CD8-positive, alpha-beta memory T cell (primary cell): Measurements from ENCODE around the gene FDPS. TPM values are rescaled to one million over a fixed set of nuclear protein-coding genes. Genes with fewer than 3 reads are reported as not detected.
A peak's percentile ranks its signal among the peaks of the same experiment; 100 is the strongest.

Source experiments
- CTCF ChIA-PET: fragments of 350-600 bp; sonication (Branson Sonifier 250); formaldehyde crosslinking; loops from one replicate; lab custom pipeline; 2021; ENCODE audit warnings: antibody characterized with exemption; lab: Charles Lee
- POLR2A ChIA-PET: fragments of 350-600 bp; sonication (Branson Sonifier 250); formaldehyde crosslinking; loops from one replicate; lab custom pipeline; 2021; ENCODE audit warnings: antibody characterized with exemption; lab: Charles Lee
- DNase-seq, 5 donors: peaks; one replicate each; pipeline versions ENCODE4 v3.0.0 to v3.0.0-alpha.2; 2020 to 2022; ENCODE audit warnings: mixed read lengths in 1 of 5
- H3K27ac ChIP-seq: one replicate; pipeline ENCODE4 v1.7.0; 2013; ENCODE audit warnings: low read depth, mild to moderate bottlenecking, low read length, moderate library complexity
- H3K27me3 ChIP-seq: 2 replicates; pipeline ENCODE4 v1.7.0; 2013; ENCODE audit warnings: low read length, mild to moderate bottlenecking; ENCODE audit not compliant: insufficient read depth, poor library complexity, severe bottlenecking
- H3K36me3 ChIP-seq: 2 replicates; pipeline ENCODE4 v1.7.0; 2013; ENCODE audit warnings: mild to moderate bottlenecking, low read length, moderate library complexity; ENCODE audit not compliant: insufficient read depth
- H3K4me1 ChIP-seq: 2 replicates; pipeline ENCODE4 v1.7.0; 2013; ENCODE audit warnings: mild to moderate bottlenecking, low read length, moderate library complexity; ENCODE audit not compliant: insufficient read depth
- H3K4me3 ChIP-seq: 2 replicates; pipeline ENCODE4 v1.7.0; 2013; ENCODE audit warnings: mild to moderate bottlenecking, low read length
- H3K9me3 ChIP-seq: 2 replicates; pipeline ENCODE4 v1.7.0; 2013; ENCODE audit warnings: mild to moderate bottlenecking, low read length
- H3K27ac Mint-ChIP-seq, 8 donors: one replicate each; pipeline ENCODE4 v1.8.0; 2020 to 2021; ENCODE audit warnings: mixed read lengths in 8 of 8, mild to moderate bottlenecking in 6 of 8, inconsistent platforms in 3 of 8, moderate library complexity in 3 of 8
- H3K27me3 Mint-ChIP-seq, 2 donors: one replicate each; pipeline ENCODE4 v1.8.0; 2020 to 2021; ENCODE audit warnings: mixed read lengths in 2 of 2, mild to moderate bottlenecking in 1 of 2, moderate library complexity in 1 of 2
- H3K36me3 Mint-ChIP-seq, 3 donors: one replicate each; pipeline ENCODE4 v1.8.0; 2020 to 2021; ENCODE audit warnings: mixed read lengths in 3 of 3, inconsistent platforms in 1 of 3, mild to moderate bottlenecking in 1 of 3
- H3K4me1 Mint-ChIP-seq, 3 donors: one replicate each; pipeline ENCODE4 v1.8.0; 2020 to 2021; ENCODE audit warnings: mixed read lengths in 3 of 3, inconsistent platforms in 1 of 3, mild to moderate bottlenecking in 1 of 3
- H3K4me3 Mint-ChIP-seq, 7 donors: one replicate each; pipeline ENCODE4 v1.8.0; 2020 to 2021; ENCODE audit warnings: mixed read lengths in 7 of 7, mild to moderate bottlenecking in 6 of 7, moderate library complexity in 4 of 7, inconsistent platforms in 2 of 7
- H3K9me3 Mint-ChIP-seq, 5 donors: one replicate each; pipeline ENCODE4 v1.8.0; 2020 to 2022; ENCODE audit warnings: mixed read lengths in 5 of 5, mild to moderate bottlenecking in 3 of 5, moderate library complexity in 2 of 5, inconsistent platforms in 1 of 5
- polyA plus RNA-seq: library from polyadenylated mRNA; unstranded; fragments of 300-500 nt; fragmentation: Illumina TruSeq; gene quantifications from one replicate; pipeline ENCODE4 v1.2.3, GENCODE V29; 2021
- total RNA-seq, 2 experiments: library from RNA; stranded (reverse); gene quantifications; one replicate each; pipeline ENCODE4 v1.2.3, GENCODE V29; 2021

Gene FDPS
- total and polyA plus RNA-seq, 3 experiments from 2014 or later: 126 to 199 (median 194) TPM

GRCh38 chr1:155267373-155267772 is 41.3 kb upstream of the FDPS start:
- ChIA-PET CTCF (interaction anchor here (1.2 to 5.4 kb wide), 2 partner anchors 16 to 56 kb away, joined by 3 to 38 read pairs; no protein-coding TSS in a partner anchor), POLR2A (interaction anchor here (0.5 to 0.6 kb wide), 3 partner anchors 153 to 292 kb away, joined by 3 to 7 read pairs (median 6); no protein-coding TSS in a partner anchor)
- no peaks in the 10 kb centered on the region for H3K9me3 Mint-ChIP-seq
- no peak overlapping the region for H3K4me3 Mint-ChIP-seq
- Histone ChIP-seq H3K27me3 (no peaks in the 10 kb centered on the region), H3K27ac (no peak overlapping the region), H3K36me3 (peaks cover 66% of the 10 kb centered on the region), H3K9me3 (no peaks in the 10 kb centered on the region), H3K4me1 (peaks cover 14% of the 10 kb centered on the region), H3K4me3 (no peak overlapping the region)
- DNase-seq: no peak
- no peaks in the 10 kb centered on the region for H3K27me3 Mint-ChIP-seq
- peak overlapping the region in 1 of 8 donors; percentile 64 for H3K27ac Mint-ChIP-seq
- H3K36me3 Mint-ChIP-seq: peaks cover 5 to 86% (median 27%) of the 10 kb centered on the region in 3 donors
- H3K4me1 Mint-ChIP-seq: peaks cover 20 to 38% (median 30%) of the 10 kb centered on the region in 3 donors

GRCh38 chr1:155268630-155269029 is 40.0 kb upstream of the FDPS start:
- H3K27me3 Mint-ChIP-seq: no peaks in the 10 kb centered on the region
- H3K9me3 Mint-ChIP-seq: no peaks in the 10 kb centered on the region

GRCh38 chr1:155269381-155269780 is 39.3 kb upstream of the FDPS start:
- Histone ChIP-seq H3K9me3 (no peaks in the 10 kb centered on the region), H3K27ac (no peak overlapping the region), H3K36me3 (peaks cover 49% of the 10 kb centered on the region), H3K27me3 (no peaks in the 10 kb centered on the region), H3K4me3 (no peak overlapping the region), H3K4me1 (peaks cover 20% of the 10 kb centered on the region)
- Mint-ChIP-seq H3K27ac (peak overlapping the region in 1 of 8 donors; percentile 26), H3K4me3 (peak overlapping the region in 1 of 7 donors; percentile 27), H3K4me1 (peaks cover 22 to 33% (median 33%) of the 10 kb centered on the region in 3 donors), H3K36me3 (peaks cover 5 to 77% (median 24%) of the 10 kb centered on the region in 3 donors), H3K27me3 (no peaks in the 10 kb centered on the region), H3K9me3 (no peaks in the 10 kb centered on the region)
- ChIA-PET CTCF (interaction anchor here (9.0 kb wide), 1 partner anchor 18 kb away, joined by 64 read pairs; no protein-coding TSS in a partner anchor), POLR2A (no interaction called here)
- DNase-seq: no peak

More at GRCh38 chr1:155268630-155269029, 40.0 kb upstream of the FDPS start:
- Histone ChIP-seq H3K27ac (no peak overlapping the region), H3K4me3 (no peak overlapping the region), H3K36me3 (peaks cover 55% of the 10 kb centered on the region), H3K27me3 (no peaks in the 10 kb centered on the region), H3K9me3 (no peaks in the 10 kb centered on the region), H3K4me1 (peaks cover 15% of the 10 kb centered on the region)
- peaks cover 19 to 34% (median 29%) of the 10 kb centered on the region in 3 donors for H3K4me1 Mint-ChIP-seq
- H3K27ac Mint-ChIP-seq: no peak overlapping the region
- ChIA-PET POLR2A (no interaction called here), CTCF (interaction anchor here (9.0 kb wide), 1 partner anchor 18 kb away, joined by 64 read pairs; no protein-coding TSS in a partner anchor)
- H3K36me3 Mint-ChIP-seq: peaks cover 5 to 84% (median 25%) of the 10 kb centered on the region in 3 donors
- DNase-seq: no peak
- no peak overlapping the region for H3K4me3 Mint-ChIP-seq

- peak overlapping the region; percentile 90 to 97 (median 95) for H3K4me3 Mint-ChIP-seq
- H3K27ac ChIP-seq: peak overlapping the region; percentile 64
- no peaks in the 10 kb centered on the region for H3K9me3 ChIP-seq
- CTCF ChIA-PET: interaction anchor here (0.7 to 9.0 kb wide), 11 partner anchors 9 to 194 kb away, joined by 3 to 64 read pairs (median 4); partner anchors contain the start of gene SCAMP3
- no peaks in the 10 kb centered on the region for H3K9me3 Mint-ChIP-seq
- H3K4me3 ChIP-seq: peak overlapping the region; percentile 87
- H3K27ac Mint-ChIP-seq: peak overlapping the region; percentile 80 to 99 (median 95)
- no peaks in the 10 kb centered on the region for H3K27me3 Mint-ChIP-seq
- peaks cover 32% of the 10 kb centered on the region for H3K36me3 ChIP-seq
- H3K4me1 Mint-ChIP-seq: peaks cover 37 to 48% (median 45%) of the 10 kb centered on the region in 3 donors
- no peak for DNase-seq
- POLR2A ChIA-PET: interaction anchor here (0.7 to 3.6 kb wide), 9 partner anchors 10 to 1314 kb away, joined by 3 to 25 read pairs (median 3); partner anchors contain the start of genes FDPS and SCAMP3
- peaks cover 33% of the 10 kb centered on the region for H3K4me1 ChIP-seq
- peaks cover 0 to 47% (median 16%) of the 10 kb centered on the region in 3 donors for H3K36me3 Mint-ChIP-seq
- H3K27me3 ChIP-seq: no peaks in the 10 kb centered on the region
These were observed 36.0 kb upstream of the FDPS start for GRCh38 chr1:155272466-155273342.

GRCh38 chr1:155273343-155274245 is 35.1 kb upstream of the FDPS start, which contains the start of gene CLK2:
CLK2 (minus strand) TSS chr1:155273504; CDS start chr1:155270977, 2,527 bp downstream.
- H3K4me1 Mint-ChIP-seq: peaks cover 41 to 56% (median 50%) of the 10 kb centered on the region in 3 donors
- no peaks in the 10 kb centered on the region for H3K9me3 Mint-ChIP-seq
- Histone ChIP-seq H3K27me3 (no peaks in the 10 kb centered on the region), H3K4me1 (peaks cover 42% of the 10 kb centered on the region), H3K4me3 (peak within 1 kb of the TSS; percentile 87), H3K36me3 (peaks cover 23% of the 10 kb centered on the region), H3K27ac (peak within 1 kb of the TSS; percentile 64), H3K9me3 (no peaks in the 10 kb centered on the region)
- no peaks in the 10 kb centered on the region for H3K27me3 Mint-ChIP-seq
- H3K27ac Mint-ChIP-seq: peak within 1 kb of the TSS; percentile 80 to 99 (median 95)
- POLR2A ChIA-PET: interaction anchor here (0.7 to 3.6 kb wide), 9 partner anchors 10 to 1315 kb away, joined by 3 to 25 read pairs (median 3); partner anchors contain the start of genes FDPS and SCAMP3
- H3K4me3 Mint-ChIP-seq: peak within 1 kb of the TSS; percentile 90 to 97 (median 95)
- peak; percentile 90 to 96 (median 92) for DNase-seq
- CTCF ChIA-PET: interaction anchor here (0.7 to 9.0 kb wide), 10 partner anchors 10 to 193 kb away, joined by 3 to 64 read pairs (median 4); partner anchors contain the start of gene SCAMP3
- peaks cover 0 to 38% (median 12%) of the 10 kb centered on the region in 3 donors for H3K36me3 Mint-ChIP-seq

- POLR2A ChIA-PET: interaction anchor here (1.0 kb wide), 1 partner anchor 46 kb away, joined by 3 read pairs; no protein-coding TSS in a partner anchor
These were observed 31.4 kb upstream of the FDPS start, which contains the start of gene HCN3 for GRCh38 chr1:155277070-155277901. HCN3 (plus strand) TSS chr1:155277463; CDS start chr1:155277591, 128 bp downstream.

More at GRCh38 chr1:155277070-155277901, 31.4 kb upstream of the FDPS start, which contains the start of gene HCN3:
- CTCF ChIA-PET: interaction anchor here (1.1 to 9.0 kb wide), 6 partner anchors 11 to 580 kb away, joined by 3 to 64 read pairs (median 7); partner anchors contain the start of gene GON4L
- H3K4me3 ChIP-seq: peak within 1 kb of the TSS; percentile 59
- Mint-ChIP-seq H3K27me3 (no peaks in the 10 kb centered on the region), H3K4me1 (peaks cover 33 to 42% (median 37%) of the 10 kb centered on the region in 3 donors), H3K36me3 (peaks cover 0 to 10% (median 0%) of the 10 kb centered on the region in 3 donors), H3K9me3 (no peaks in the 10 kb centered on the region), H3K4me3 (peak within 1 kb of the TSS; percentile 68 to 89 (median 80)), H3K27ac (peak within 1 kb of the TSS; percentile 56 to 87 (median 64))
- no peaks in the 10 kb centered on the region for H3K27me3 ChIP-seq
- DNase-seq: peak; percentile 82 to 94 (median 91)
- peak within 1 kb of the TSS; percentile 7 for H3K27ac ChIP-seq
- no peaks in the 10 kb centered on the region for H3K9me3 ChIP-seq
- peaks cover 33% of the 10 kb centered on the region for H3K4me1 ChIP-seq
- no peaks in the 10 kb centered on the region for H3K36me3 ChIP-seq
